ENCODE data around the gene BRF1.

The BRF1 gene

GRCh38 chr14:105207996-105208737, 92.6 kb downstream of the BRF1 start:
- DNase-seq = no peak

- no peak for DNase-seq
Measured at GRCh38 chr14:105207460-105207901, 93.3 kb downstream of the BRF1 start.

GRCh38 chr14:105206873-105207272, 93.9 kb downstream of the BRF1 start:
- DNase-seq = no peak

- no peak for DNase-seq
Measured at GRCh38 chr14:105205673-105206208, 95.1 kb downstream of the BRF1 start.

DNA sequence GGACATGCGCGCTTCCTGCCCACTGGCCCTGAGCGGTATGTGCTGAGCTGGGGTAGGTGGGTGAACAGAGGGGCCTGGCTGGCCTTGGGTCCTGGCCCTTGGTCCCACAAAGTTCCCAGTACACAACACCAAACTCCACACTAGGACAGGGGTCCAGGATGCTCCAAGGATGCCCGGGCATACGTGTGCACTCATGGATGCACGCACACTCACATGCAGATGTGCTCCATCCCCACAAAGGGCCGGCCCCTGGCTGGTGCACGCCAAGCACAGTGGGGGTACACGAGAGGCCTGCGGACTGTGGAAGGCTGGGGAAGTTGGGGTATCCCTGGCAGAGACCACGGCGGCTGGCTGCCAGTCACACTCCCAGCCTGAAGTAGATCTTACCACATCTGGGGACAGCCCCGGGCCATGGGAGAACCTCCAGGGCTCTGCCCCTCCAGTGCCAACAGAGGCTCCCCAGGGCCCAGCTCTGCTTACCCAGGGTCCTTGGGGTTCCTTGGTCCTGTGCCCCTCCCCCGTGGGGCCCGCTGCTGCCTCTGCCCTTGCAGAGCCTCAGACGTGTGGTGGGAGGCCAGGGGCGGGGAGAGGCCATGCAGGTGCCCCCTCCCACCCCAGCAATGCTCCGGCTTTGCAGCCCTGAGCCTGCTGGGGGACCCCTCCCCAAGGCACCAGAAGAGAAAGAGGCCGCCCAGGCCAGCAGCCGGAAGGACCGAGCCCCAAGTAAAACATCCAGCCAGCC, 95.7 kb downstream of the BRF1 start:
- DNase-seq = no peak

DNA sequence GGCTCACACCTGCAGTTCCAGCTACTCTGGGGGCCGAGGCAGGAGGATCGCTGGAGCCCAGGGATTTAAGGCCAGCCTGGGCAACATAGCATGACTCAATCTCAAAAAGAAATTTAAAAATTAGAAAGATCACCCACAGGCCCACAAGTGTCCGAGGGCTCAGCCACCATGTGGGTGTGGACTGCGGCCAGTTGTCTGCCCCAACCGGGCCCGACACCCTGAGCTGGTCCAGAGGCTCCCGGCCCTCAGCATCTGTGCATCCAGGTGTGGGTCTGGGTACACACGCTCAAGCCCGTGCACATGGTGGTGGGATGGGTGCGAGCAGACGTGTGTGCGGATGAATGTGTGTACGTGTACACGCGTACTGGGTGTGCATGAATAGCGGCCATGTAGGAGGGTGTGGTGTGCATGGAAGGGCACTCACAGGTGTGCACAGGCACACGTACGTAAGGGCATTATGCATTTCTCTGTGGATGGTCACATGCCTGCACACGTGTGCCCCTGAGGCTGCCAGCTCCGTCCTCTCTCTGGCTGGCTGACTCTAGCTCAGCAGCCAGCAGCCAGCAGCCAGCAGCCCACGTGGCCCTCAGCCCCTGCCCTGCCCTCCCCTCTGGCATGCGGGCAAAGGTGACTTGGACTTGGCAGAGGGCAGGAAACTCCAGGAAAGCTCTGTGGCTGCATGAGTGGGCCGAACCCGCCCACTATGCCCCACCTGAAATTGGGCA, 96.4 kb downstream of the BRF1 start:
- no peak for DNase-seq

DNA sequence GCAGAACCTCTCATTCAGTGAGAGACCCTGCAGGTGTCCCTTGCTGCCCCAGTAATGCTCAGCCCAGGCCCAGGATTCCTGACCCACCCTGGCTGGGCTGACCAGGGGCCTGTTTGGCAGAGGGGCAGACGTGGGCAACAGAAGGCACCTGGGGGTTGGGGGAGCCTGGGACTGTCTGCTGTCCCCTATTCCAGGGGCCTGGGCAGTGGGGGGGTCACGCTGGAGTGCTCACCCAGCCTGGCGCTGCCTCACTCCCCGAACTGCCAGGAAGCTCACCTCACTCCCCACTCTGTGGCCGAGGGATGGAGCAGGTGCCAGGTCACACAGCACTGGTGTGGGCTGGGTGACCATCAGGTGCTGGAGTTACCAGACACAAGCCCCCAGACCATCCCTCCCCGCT, 97.1 kb downstream of the BRF1 start:
- DNase-seq = no peak

- no peak for DNase-seq
Measured at GRCh38 chr14:105203057-105203531, 97.7 kb downstream of the BRF1 start.

- DNase-seq = no peak
Measured at GRCh38 chr14:105201925-105202513, 98.8 kb downstream of the BRF1 start.

GRCh38 chr14:105201156-105201924, 99.5 kb downstream of the BRF1 start:
- no peak for DNase-seq

DNA sequence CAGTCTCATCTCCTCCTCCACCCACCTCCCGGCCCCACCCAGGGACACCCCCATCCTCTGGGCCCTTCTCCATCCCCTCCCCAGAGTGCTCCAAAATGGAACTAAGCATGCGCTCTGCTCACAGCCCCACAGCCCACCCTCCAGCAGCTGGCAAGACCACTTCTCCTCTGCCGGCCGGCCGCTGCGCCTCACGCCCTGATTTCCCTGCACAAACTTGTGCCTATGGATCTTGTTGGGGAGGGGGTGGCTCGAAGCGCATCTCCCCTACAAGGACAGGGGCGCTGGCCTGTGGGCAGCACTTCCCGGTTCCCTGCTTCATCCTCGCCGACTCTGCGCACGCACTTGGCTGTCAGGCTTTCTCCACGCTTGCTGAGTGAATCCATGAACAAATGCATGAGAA, 100.2 kb downstream of the BRF1 start:
- no peak for DNase-seq

DNA sequence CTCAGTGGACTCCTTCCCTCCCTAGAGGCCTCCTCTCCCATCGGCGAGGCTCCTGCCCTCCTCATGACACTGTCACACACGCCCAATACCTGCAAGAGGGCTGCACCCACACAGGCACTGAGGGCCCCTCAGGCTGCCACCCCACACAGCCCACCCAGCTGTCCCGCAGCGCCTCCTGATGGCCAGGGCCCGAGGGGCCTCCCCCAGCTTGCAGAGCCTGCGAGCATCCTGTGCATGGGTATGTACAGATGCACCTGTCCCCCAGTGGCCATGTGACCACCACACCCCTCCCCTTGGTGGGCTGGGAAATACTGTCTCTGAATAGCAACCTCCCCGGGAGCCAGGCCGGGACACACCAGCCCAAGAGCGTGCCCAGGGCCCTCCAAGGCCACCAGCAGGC, 100.7 kb downstream of the BRF1 start:
- DNase-seq = no peak

DNA sequence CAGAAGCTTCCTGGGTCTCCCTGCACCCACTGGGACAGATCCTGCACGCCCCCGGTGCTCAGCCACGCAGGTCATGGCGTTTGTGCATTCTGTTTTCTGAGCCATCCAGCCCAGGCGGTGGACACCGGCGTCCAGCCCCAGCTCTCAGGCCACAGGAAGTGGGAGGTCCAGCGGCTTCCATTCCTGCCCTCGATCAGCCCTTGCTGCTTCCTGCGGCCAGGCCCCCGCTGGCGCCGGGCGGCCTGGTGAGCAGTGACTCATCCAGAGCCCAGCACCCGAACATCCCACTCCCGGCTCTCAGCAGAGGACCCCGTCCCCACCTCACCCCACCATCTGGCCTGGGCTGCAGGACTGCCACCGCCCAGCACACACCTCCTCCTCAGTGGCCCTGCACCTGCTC, 101.7 kb downstream of the BRF1 start:
- no peak for DNase-seq

DNA sequence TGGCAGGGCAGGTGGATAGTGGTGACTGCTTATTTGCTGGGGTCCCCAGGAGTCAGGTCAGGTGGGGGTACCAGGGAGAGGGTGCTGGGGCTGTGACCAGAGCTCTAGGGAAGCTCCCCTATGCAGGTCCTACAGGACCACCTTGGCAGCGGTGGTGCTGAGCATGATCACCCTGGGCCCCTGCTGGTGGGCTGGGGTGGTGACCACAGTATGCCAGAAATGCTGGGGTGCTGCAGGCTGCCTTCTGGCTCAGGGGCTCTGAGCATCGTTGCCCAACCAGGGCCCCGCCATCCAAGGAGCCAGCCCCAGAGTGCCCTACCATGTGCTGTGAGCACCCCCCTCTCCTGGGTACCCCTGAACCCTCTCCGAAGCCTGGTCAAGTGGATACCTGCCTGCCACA, 102.2 kb downstream of the BRF1 start:
- no peak for DNase-seq

GRCh38 chr14:105197211-105197641, 103.6 kb downstream of the BRF1 start:
- DNase-seq = no peak

DNA sequence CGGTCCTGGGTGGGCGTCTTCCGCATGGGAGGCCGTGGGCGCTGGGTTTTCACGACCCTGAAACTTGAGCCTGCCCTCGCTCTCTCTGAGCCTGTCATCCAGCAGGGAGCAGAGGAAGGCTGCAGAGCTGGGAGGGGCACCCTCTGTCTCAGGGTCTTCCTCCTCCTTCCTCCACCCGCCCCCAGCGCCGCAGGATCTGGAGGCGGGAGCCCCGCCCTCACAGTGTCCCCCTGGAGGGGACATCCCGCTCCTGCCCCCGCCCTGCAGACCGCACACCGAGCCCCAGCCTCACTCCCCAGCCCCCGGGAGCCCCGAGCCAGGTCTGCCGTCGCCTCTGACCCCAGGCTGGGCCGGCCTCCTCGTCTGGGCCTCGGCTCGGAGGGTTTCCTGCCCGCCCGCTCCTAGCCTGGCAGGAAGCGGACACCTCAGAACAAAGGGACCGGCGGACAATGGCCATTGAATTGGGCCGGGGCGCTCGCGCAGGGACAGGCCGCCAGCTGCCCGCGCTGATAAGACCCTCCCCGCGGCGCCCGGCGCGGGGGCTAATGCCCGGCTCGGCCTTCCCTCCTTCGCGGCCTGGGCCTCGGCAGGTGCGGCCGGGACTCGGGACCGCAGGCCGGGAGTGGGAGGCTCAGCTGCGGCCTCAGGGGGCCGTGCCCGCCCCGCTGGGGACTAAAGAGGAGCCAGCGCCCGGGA, 104.4 kb downstream of the BRF1 start:
- no peak for DNase-seq

DNA sequence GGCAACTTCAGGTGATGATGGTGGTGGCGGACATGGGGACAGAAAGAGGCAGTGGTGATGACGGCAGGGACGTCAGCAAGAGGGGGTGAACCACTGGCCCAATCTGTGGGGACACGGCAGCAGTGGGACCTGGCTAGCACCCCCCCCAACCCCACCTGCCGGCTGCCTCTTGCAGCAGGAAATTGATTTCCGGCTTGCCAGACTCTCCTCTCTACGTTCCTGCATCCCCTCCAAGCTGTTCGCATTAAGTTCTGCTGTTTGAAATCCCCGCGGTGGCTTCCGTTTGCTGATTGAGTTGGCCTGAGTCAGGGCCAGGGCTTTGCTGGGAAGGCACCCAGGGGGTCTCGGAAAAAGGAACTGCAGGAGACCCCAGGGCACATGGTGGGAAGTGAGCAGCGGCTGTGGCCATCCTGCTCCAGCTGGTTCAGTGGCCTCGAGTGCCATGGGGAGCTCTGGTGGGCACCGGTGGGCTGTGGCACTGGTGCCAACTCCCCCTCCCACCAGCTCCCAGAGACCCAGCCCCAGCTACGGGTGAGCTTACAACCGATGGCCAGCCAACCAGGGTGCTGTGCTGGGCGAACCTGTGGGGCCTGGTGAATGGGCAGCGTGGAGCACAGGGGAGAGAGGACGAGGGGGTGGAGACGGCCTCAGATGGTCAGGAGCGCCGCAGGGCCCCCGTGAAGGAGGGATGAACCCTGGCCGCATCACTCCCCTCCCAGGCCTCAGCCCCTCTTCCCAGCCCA, 105.1 kb downstream of the BRF1 start:
- no peak for DNase-seq

GRCh38 chr14:105195051-105195450, 105.8 kb downstream of the BRF1 start:
- no peak for DNase-seq

GRCh38 chr14:105193916-105194782, 106.7 kb downstream of the BRF1 start:
- DNase-seq = peak; percentile 87

Measured in NCI-H1417 treated with DMSO at 0.1 percent for 48 hours (cell line).